ENCODE results near the gene POLG.

Gene POLG

GRCh38 chr15:89334510-89335297 is at the start of gene POLG:
TSS of gene POLG (minus strand) at chr15:89334824. CDS start at chr15:89333754, 1,070 bp downstream.
- peak; percentile 99 to 100 for DNase-seq (ENCODE audit: low read depth in 1 of 2, low spot score in 1 of 2)

GRCh38 chr15:89384176-89384604 is 49.6 kb upstream of the POLG start:
- no peak for DNase-seq (ENCODE audit: low read depth in 1 of 2, low spot score in 1 of 2)

GRCh38 chr15:89383365-89384175 is 48.9 kb upstream of the POLG start:
- DNase-seq (ENCODE audit: low read depth in 1 of 2, low spot score in 1 of 2): no peak

GRCh38 chr15:89381888-89382686 is 47.5 kb upstream of the POLG start:
- DNase-seq (ENCODE audit: low read depth in 1 of 2, low spot score in 1 of 2): no peak

- no peak for DNase-seq (ENCODE audit: low read depth in 1 of 2, low spot score in 1 of 2)
These were observed 46.7 kb upstream of the POLG start for GRCh38 chr15:89381331-89381730.

- DNase-seq (ENCODE audit: low read depth in 1 of 2, low spot score in 1 of 2): no peak
These were observed 45.2 kb upstream of the POLG start for GRCh38 chr15:89379818-89380217.

- DNase-seq (ENCODE audit: low read depth in 1 of 2, low spot score in 1 of 2): no peak
These were observed 44.6 kb upstream of the POLG start for GRCh38 chr15:89379251-89379695.

- DNase-seq (ENCODE audit: low read depth in 1 of 2, low spot score in 1 of 2): no peak
These were observed 43.9 kb upstream of the POLG start for GRCh38 chr15:89378296-89379151.

- DNase-seq (ENCODE audit: low read depth in 1 of 2, low spot score in 1 of 2): no peak
These were observed 43.2 kb upstream of the POLG start for GRCh38 chr15:89377842-89378295.

GRCh38 chr15:89377024-89377841 is 42.6 kb upstream of the POLG start:
- DNase-seq (ENCODE audit: low read depth in 1 of 2, low spot score in 1 of 2): no peak

GRCh38 chr15:89376388-89376787 is 41.8 kb upstream of the POLG start:
- DNase-seq (ENCODE audit: low read depth in 1 of 2, low spot score in 1 of 2): no peak

- DNase-seq (ENCODE audit: low read depth in 1 of 2, low spot score in 1 of 2): no peak
These were observed 40.7 kb upstream of the POLG start for GRCh38 chr15:89375093-89376005.

GRCh38 chr15:89374086-89374981 is 39.7 kb upstream of the POLG start:
- DNase-seq (ENCODE audit: low read depth in 1 of 2, low spot score in 1 of 2): no peak

- DNase-seq (ENCODE audit: low read depth in 1 of 2, low spot score in 1 of 2): no peak
These were observed 37.7 kb upstream of the POLG start for GRCh38 chr15:89372069-89372935.

- no peak for DNase-seq (ENCODE audit: low read depth in 1 of 2, low spot score in 1 of 2)
These were observed 36.8 kb upstream of the POLG start for GRCh38 chr15:89371228-89372044.

GRCh38 chr15:89370978-89371227 is 36.3 kb upstream of the POLG start:
- DNase-seq (ENCODE audit: low read depth in 1 of 2, low spot score in 1 of 2): no peak
